ENCODE results near the gene AHDC1. TPM values are rescaled to one million over a fixed set of nuclear protein-coding genes. Genes with fewer than 3 reads are reported as not detected.

AHDC1 gene
- polyA plus RNA-seq, 3 donors, result 0.16 to 3.3 (median 0.30) TPM

- peak overlapping the region; percentile 85 to 97 (median 91) for H3K27ac Mint-ChIP-seq
Measured at GRCh38 chr1:27650171-27650538, 46.2 kb upstream of the AHDC1 start.

GRCh38 chr1:27649306-27649635 is 45.3 kb upstream of the AHDC1 start:
- no peak overlapping the region for H3K4me2 ChIP-seq (replicated peaks; ENCODE audit: extremely low read depth, low read length, poor library complexity, severe bottlenecking)
- TF ChIP-seq CTCF (IDR thresholded peaks at IDR 0.05), result no peak
- WGBS (ENCODE audit: insufficient coverage), result 100% methylated on average over 5 of the region's 11 CpGs
- no peaks in the 10 kb centered on the region for H3K9me3 ChIP-seq (replicated peaks in 1 of 2; ENCODE audit: control insufficient read depth in 1 of 2, insufficient read depth in 1 of 2, low read length in 2 of 2)
- no peaks in the 10 kb centered on the region for H3K79me2 ChIP-seq (ENCODE audit: insufficient read depth, low read length)
- DNase-seq, result no peak
- H3K9me3 Mint-ChIP-seq, result no peaks in the 10 kb centered on the region
- H3K27ac ChIP-seq (ENCODE audit: low read depth in 1 of 2, low read length in 2 of 2), result no peak overlapping the region
- no peaks in the 10 kb centered on the region for H3K27me3 ChIP-seq (ENCODE audit: control insufficient read depth in 2 of 2, insufficient read depth in 2 of 2, low read length in 2 of 2)
- H3K36me3 Mint-ChIP-seq, result peaks cover 0 to 2% of the 10 kb centered on the region in 2 donors
- no peak overlapping the region for H3K4me3 ChIP-seq (replicated peaks in 1 of 3; ENCODE audit: low read depth in 2 of 3, low read length in 3 of 3)
- H3K4me3 Mint-ChIP-seq, result no peak overlapping the region
- no peaks in the 10 kb centered on the region for H3K36me3 ChIP-seq (replicated peaks in 1 of 2; ENCODE audit: control insufficient read depth in 1 of 2, insufficient read depth in 2 of 2, low read length in 2 of 2)
- no peaks in the 10 kb centered on the region for H4K20me1 ChIP-seq (ENCODE audit: insufficient read depth, low read length)
- H3K27me3 Mint-ChIP-seq (ENCODE audit: low read depth in 3 of 3), result peaks cover 0 to 4% (median 3%) of the 10 kb centered on the region in 3 donors
- H2AFZ ChIP-seq (ENCODE audit: insufficient read depth, low read depth, low read length, poor library complexity, severe bottlenecking), result no peak overlapping the region
- peaks cover 38% of the 10 kb centered on the region for H3K4me1 Mint-ChIP-seq
- peak overlapping the region in 3 of 7 donors; percentile 28 to 79 (median 59) for H3K27ac Mint-ChIP-seq
- peaks cover 30 to 46% of the 10 kb centered on the region in 2 donors for H3K4me1 ChIP-seq (ENCODE audit: control insufficient read depth in 1 of 2, insufficient read depth in 2 of 2, low read length in 2 of 2)
- H3K9ac ChIP-seq (ENCODE audit: insufficient read depth, low read length, poor library complexity, severe bottlenecking), result no peak overlapping the region
- intact Hi-C loops (cut with micrococcal nuclease), result no loop called here

More at GRCh38 chr1:27650171-27650538, 46.2 kb upstream of the AHDC1 start:
- H3K27ac ChIP-seq (ENCODE audit: low read depth in 1 of 2, low read length in 2 of 2), result peak overlapping the region; percentile 62 to 83
- H3K27me3 ChIP-seq (ENCODE audit: control insufficient read depth in 2 of 2, insufficient read depth in 2 of 2, low read length in 2 of 2), result no peaks in the 10 kb centered on the region
- H3K79me2 ChIP-seq (ENCODE audit: insufficient read depth, low read length), result no peaks in the 10 kb centered on the region
- Mint-ChIP-seq H3K36me3 (peaks cover 0 to 2% of the 10 kb centered on the region in 2 donors), H3K4me3 (peak overlapping the region in 1 of 2 donors; percentile 30), H3K9me3 (no peaks in the 10 kb centered on the region), H3K4me1 (peaks cover 41% of the 10 kb centered on the region), H3K27me3 (ENCODE audit: low read depth in 3 of 3) (peaks cover 0 to 5% (median 3%) of the 10 kb centered on the region in 3 donors)
- H3K4me2 ChIP-seq (replicated peaks; ENCODE audit: extremely low read depth, low read length, poor library complexity, severe bottlenecking), result peak overlapping the region; percentile 20
- H3K36me3 ChIP-seq (replicated peaks in 1 of 2; ENCODE audit: control insufficient read depth in 1 of 2, insufficient read depth in 2 of 2, low read length in 2 of 2), result no peaks in the 10 kb centered on the region
- H4K20me1 ChIP-seq (ENCODE audit: insufficient read depth, low read length), result no peaks in the 10 kb centered on the region
- no peaks in the 10 kb centered on the region for H3K9me3 ChIP-seq (replicated peaks in 1 of 2; ENCODE audit: control insufficient read depth in 1 of 2, insufficient read depth in 1 of 2, low read length in 2 of 2)
- DNase-seq, result no peak
- no peak overlapping the region for H3K9ac ChIP-seq (ENCODE audit: insufficient read depth, low read length, poor library complexity, severe bottlenecking)
- WGBS (ENCODE audit: insufficient coverage), result no CpG with 5 or more reads among the region's 1 CpG
- H3K4me3 ChIP-seq (replicated peaks in 1 of 3; ENCODE audit: low read depth in 2 of 3, low read length in 3 of 3), result no peak overlapping the region
- no peak for TF ChIP-seq CTCF (IDR thresholded peaks at IDR 0.05)
- peaks cover 31 to 48% of the 10 kb centered on the region in 2 donors for H3K4me1 ChIP-seq (ENCODE audit: control insufficient read depth in 1 of 2, insufficient read depth in 2 of 2, low read length in 2 of 2)
- intact Hi-C loops (cut with micrococcal nuclease), result no loop called here
- no peak overlapping the region for H2AFZ ChIP-seq (ENCODE audit: insufficient read depth, low read depth, low read length, poor library complexity, severe bottlenecking)

Measured in CD14-positive monocyte (primary cell).